ENCODE results near the gene BTG1.
"Not testable (repeated sequence)": the region's sequence is repeated elsewhere in the genome, so short reads cannot be mapped to it uniquely, and the experiment has no call there.

BTG1 gene

GRCh38 chr12:92136026-92136730 lies 9.5 kb downstream of the BTG1 start:
- H3K9me3 ChIP-seq (ENCODE audit: low read length): no peaks in the 10 kb centered on the region
- H3K4me3 ChIP-seq (ENCODE audit: low read length): no peak overlapping the region
- peaks cover 26% of the 10 kb centered on the region for H3K36me3 ChIP-seq (ENCODE audit: insufficient read depth, low read length)
- H3K27me3 ChIP-seq (ENCODE audit: insufficient read depth, low read length): no peaks in the 10 kb centered on the region
- no peak overlapping the region for H2AFZ ChIP-seq (ENCODE audit: low read depth, low read length)
- peaks cover 42% of the 10 kb centered on the region for H3K4me1 ChIP-seq (ENCODE audit: insufficient read depth, low read length)

DNA sequence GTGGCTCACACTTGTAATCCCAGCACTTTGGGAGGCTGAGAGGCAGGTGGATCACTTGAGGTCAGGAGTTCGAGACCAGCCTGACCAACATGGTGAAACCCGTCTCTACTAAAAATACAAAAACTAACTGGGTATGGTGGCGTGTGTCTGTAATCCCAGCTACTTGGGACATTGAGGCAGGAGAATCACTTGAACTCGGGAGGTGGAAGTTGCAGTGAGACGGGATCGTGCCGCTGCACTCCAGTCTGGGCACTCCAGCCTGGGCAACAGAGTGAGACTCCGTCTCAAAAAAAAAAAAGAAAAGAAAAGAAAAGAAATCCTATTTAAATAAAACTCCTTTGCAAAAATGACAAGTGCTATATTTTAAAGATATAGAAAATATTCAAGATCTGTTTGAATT lies 10.1 kb downstream of the BTG1 start:
- not testable (repeated sequence) for H3K27me3 ChIP-seq (ENCODE audit: insufficient read depth, low read length); H3K4me3 ChIP-seq (ENCODE audit: low read length); H2AFZ ChIP-seq (ENCODE audit: low read depth, low read length); H3K9me3 ChIP-seq (ENCODE audit: low read length)
- H3K36me3 ChIP-seq (ENCODE audit: insufficient read depth, low read length): peaks cover 24% of the 10 kb centered on the region
- H3K4me1 ChIP-seq (ENCODE audit: insufficient read depth, low read length): peaks cover 42% of the 10 kb centered on the region

DNA sequence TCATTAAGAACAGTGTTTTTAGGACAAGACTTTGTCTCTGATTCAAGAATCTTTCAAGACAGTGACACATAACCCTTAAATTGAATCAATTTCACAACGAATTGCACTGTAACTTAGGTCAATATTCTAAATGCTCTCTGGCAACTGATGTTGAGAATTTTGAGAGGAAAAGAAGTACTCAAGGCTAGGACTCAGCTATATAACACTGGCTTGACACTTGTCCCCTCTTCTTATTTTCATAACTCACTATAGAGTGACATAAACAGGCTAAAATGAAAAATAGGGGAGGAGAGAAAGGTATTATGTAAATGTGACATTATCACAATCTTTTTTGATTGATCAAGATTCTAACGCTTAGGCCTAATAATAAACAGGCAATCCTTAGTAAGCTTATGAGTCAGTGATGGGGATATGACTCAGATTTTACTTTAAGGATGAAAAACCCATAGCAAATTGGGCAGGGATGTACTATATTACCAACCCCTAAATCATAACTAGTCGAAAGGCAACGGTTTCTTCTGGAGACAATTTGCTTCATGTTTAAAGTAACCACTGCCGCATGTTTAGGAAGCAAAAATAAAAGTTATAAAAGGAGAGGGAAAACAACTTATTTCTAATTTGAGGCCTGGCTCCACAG lies 10.9 kb downstream of the BTG1 start:
- Histone ChIP-seq H3K4me1 (ENCODE audit: insufficient read depth, low read length) (peaks cover 37% of the 10 kb centered on the region), H2AFZ (ENCODE audit: low read depth, low read length) (no peak overlapping the region), H3K27me3 (ENCODE audit: insufficient read depth, low read length) (no peaks in the 10 kb centered on the region), H3K9me3 (ENCODE audit: low read length) (no peaks in the 10 kb centered on the region), H3K4me3 (ENCODE audit: low read length) (no peak overlapping the region), H3K36me3 (ENCODE audit: insufficient read depth, low read length) (peaks cover 19% of the 10 kb centered on the region)

- H3K4me1 ChIP-seq (ENCODE audit: insufficient read depth, low read length): peaks cover 35% of the 10 kb centered on the region
- no peak overlapping the region for H3K4me3 ChIP-seq (ENCODE audit: low read length)
- no peak overlapping the region for H2AFZ ChIP-seq (ENCODE audit: low read depth, low read length)
- peaks cover under 1% of the 10 kb centered on the region for H3K9me3 ChIP-seq (ENCODE audit: low read length)
- H3K36me3 ChIP-seq (ENCODE audit: insufficient read depth, low read length): peaks cover 18% of the 10 kb centered on the region
- H3K27me3 ChIP-seq (ENCODE audit: insufficient read depth, low read length): no peaks in the 10 kb centered on the region
Measured at GRCh38 chr12:92133795-92134637, 11.6 kb downstream of the BTG1 start.

- Histone ChIP-seq H2AFZ (ENCODE audit: low read depth, low read length) (no peak overlapping the region), H3K4me1 (ENCODE audit: insufficient read depth, low read length) (peaks cover 29% of the 10 kb centered on the region), H3K9me3 (ENCODE audit: low read length) (peaks cover 3% of the 10 kb centered on the region), H3K27me3 (ENCODE audit: insufficient read depth, low read length) (no peaks in the 10 kb centered on the region), H3K36me3 (ENCODE audit: insufficient read depth, low read length) (peaks cover 18% of the 10 kb centered on the region), H3K4me3 (ENCODE audit: low read length) (no peak overlapping the region)
Measured at GRCh38 chr12:92133171-92133570, 12.5 kb downstream of the BTG1 start.

DNA sequence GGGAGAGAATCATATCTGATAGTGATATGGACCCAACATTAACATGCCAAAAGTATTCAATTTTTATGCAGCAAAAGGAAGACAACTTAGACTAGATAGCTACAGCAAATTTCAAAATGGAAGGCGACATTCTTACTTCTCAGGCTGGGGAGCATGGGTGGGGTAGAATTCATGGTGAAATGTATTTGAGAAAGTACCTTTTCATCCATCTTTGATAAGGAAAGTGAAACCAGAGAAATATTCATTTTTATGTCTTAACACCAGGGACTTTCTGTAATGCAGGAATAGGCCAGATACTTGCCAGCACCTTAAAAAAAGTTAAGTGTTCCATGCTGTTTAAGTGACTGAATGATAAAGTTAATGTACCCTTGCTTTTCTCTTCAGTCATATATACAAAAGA lies 13.4 kb downstream of the BTG1 start:
- Histone ChIP-seq H3K4me1 (ENCODE audit: insufficient read depth, low read length) (peaks cover 20% of the 10 kb centered on the region), H3K9me3 (ENCODE audit: low read length) (peaks cover 5% of the 10 kb centered on the region), H2AFZ (ENCODE audit: low read depth, low read length) (no peak overlapping the region), H3K36me3 (ENCODE audit: insufficient read depth, low read length) (peaks cover 15% of the 10 kb centered on the region), H3K4me3 (ENCODE audit: low read length) (no peak overlapping the region), H3K27me3 (ENCODE audit: insufficient read depth, low read length) (no peaks in the 10 kb centered on the region)

DNA sequence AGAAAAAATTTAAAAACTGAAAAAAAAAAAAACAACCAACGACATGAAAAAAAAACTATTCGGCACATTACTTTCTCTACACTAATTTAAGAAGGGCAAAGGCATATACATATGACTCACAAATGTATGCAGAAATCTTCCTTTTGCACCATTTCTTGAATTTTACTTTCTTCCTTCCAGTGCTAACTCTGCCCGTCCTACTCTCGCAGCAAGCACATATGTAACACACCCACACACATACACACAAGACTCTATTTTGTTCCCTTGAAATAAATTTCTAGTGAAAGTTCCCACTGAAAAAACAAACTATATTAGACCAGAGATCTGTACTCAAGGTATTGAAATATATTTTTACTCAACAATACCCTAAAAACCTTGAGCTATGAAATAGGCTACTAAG lies 14.6 kb downstream of the BTG1 start:
- Histone ChIP-seq H3K9me3 (ENCODE audit: low read length) (peaks cover 5% of the 10 kb centered on the region), H3K4me3 (ENCODE audit: low read length) (no peak overlapping the region)

DNA sequence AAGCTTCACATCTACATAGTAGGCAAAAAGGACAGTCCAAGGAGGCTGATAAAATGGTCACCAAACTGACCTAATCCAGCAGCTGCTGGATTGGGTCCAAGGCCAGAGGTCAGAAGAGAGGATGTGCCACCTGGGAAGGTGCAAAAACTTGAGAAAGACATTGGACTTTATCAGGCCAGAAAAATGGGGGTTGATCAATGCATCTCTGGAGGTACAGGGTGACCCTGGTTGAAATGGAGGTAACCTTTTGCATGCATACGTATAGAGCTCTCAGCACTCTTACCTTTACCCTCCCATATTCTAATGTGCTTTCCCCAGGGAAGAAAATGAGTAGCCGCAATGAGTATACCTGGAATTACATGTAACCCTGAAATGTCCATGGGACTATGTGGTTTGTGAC lies 16.0 kb downstream of the BTG1 start:
- H3K36me3 ChIP-seq (ENCODE audit: insufficient read depth, low read length): peaks cover 10% of the 10 kb centered on the region
- H3K9me3 ChIP-seq (ENCODE audit: low read length): peaks cover 5% of the 10 kb centered on the region
- H3K27me3 ChIP-seq (ENCODE audit: insufficient read depth, low read length): no peaks in the 10 kb centered on the region
- no peak overlapping the region for H3K4me3 ChIP-seq (ENCODE audit: low read length)
- H2AFZ ChIP-seq (ENCODE audit: low read depth, low read length): no peak overlapping the region
- H3K4me1 ChIP-seq (ENCODE audit: insufficient read depth, low read length): peaks cover 9% of the 10 kb centered on the region

More for the DNA sequence above, 14.6 kb downstream of the BTG1 start:
- H3K36me3 ChIP-seq (ENCODE audit: insufficient read depth, low read length): peaks cover 10% of the 10 kb centered on the region
- H3K4me1 ChIP-seq (ENCODE audit: insufficient read depth, low read length): peaks cover 10% of the 10 kb centered on the region
- H3K27me3 ChIP-seq (ENCODE audit: insufficient read depth, low read length): no peaks in the 10 kb centered on the region
- H2AFZ ChIP-seq (ENCODE audit: low read depth, low read length): no peak overlapping the region

GRCh38 chr12:92128612-92129011 lies 17.0 kb downstream of the BTG1 start:
- peaks cover 10% of the 10 kb centered on the region for H3K36me3 ChIP-seq (ENCODE audit: insufficient read depth, low read length)
- no peak overlapping the region for H3K4me3 ChIP-seq (ENCODE audit: low read length)
- H3K4me1 ChIP-seq (ENCODE audit: insufficient read depth, low read length): no peaks in the 10 kb centered on the region
- peaks cover 5% of the 10 kb centered on the region for H3K9me3 ChIP-seq (ENCODE audit: low read length)
- no peaks in the 10 kb centered on the region for H3K27me3 ChIP-seq (ENCODE audit: insufficient read depth, low read length)
- no peak overlapping the region for H2AFZ ChIP-seq (ENCODE audit: low read depth, low read length)

- H3K4me3 ChIP-seq (ENCODE audit: low read length): no peak overlapping the region
- H3K27me3 ChIP-seq (ENCODE audit: insufficient read depth, low read length): no peaks in the 10 kb centered on the region
- peaks cover 5% of the 10 kb centered on the region for H3K9me3 ChIP-seq (ENCODE audit: low read length)
- no peaks in the 10 kb centered on the region for H3K4me1 ChIP-seq (ENCODE audit: insufficient read depth, low read length)
- peaks cover 3% of the 10 kb centered on the region for H3K36me3 ChIP-seq (ENCODE audit: insufficient read depth, low read length)
- no peak overlapping the region for H2AFZ ChIP-seq (ENCODE audit: low read depth, low read length)
Measured at GRCh38 chr12:92124689-92125029, 21.0 kb downstream of the BTG1 start.

- no peak overlapping the region for H2AFZ ChIP-seq (ENCODE audit: low read depth, low read length)
- H3K36me3 ChIP-seq (ENCODE audit: insufficient read depth, low read length): no peaks in the 10 kb centered on the region
- H3K27me3 ChIP-seq (ENCODE audit: insufficient read depth, low read length): no peaks in the 10 kb centered on the region
- no peak overlapping the region for H3K4me3 ChIP-seq (ENCODE audit: low read length)
- no peaks in the 10 kb centered on the region for H3K4me1 ChIP-seq (ENCODE audit: insufficient read depth, low read length)
- peaks cover 5% of the 10 kb centered on the region for H3K9me3 ChIP-seq (ENCODE audit: low read length)
Measured at GRCh38 chr12:92123780-92124688, 21.6 kb downstream of the BTG1 start.

DNA sequence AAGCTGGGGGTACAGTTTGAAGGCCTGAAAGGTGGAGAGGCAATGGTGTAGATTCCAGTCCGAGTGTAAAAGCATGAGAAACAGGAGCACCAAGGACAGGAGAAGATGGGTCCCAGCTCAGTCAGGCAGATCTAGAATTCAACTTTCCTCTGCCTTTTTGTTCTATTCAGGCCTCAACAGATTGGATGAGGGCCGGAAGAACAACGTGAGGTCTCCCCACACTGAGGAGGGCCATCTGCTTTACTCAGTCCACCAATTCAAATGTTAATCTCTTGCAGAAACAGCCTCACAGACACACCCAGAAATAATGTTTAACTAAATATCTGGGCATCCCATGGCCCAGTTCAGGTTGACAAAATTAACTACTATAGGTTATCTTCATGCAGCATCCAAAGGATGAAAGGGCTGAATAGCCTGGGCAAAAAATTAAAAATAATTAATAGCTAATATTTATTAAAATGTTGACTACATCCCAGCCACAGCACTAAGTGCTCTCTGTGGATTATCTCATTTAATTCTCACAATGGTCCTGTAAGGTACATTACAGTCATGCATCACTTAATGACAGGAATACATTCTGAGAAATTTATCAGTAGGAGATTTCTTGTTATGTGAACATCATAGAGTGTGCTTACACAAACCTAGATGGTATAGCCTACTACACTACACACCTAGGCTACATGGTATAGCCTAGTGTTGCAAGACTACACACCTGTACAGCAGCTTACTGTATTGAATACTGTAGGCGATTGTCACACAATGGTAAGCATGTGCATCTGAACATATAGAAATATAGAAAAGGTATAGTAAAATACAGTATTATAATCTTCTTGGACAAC lies 22.5 kb downstream of the BTG1 start:
- H3K9me3 ChIP-seq (ENCODE audit: low read length): peaks cover 1% of the 10 kb centered on the region
- no peak overlapping the region for H2AFZ ChIP-seq (ENCODE audit: low read depth, low read length)
- no peaks in the 10 kb centered on the region for H3K4me1 ChIP-seq (ENCODE audit: insufficient read depth, low read length)
- H3K27me3 ChIP-seq (ENCODE audit: insufficient read depth, low read length): no peaks in the 10 kb centered on the region
- H3K36me3 ChIP-seq (ENCODE audit: insufficient read depth, low read length): no peaks in the 10 kb centered on the region
- no peak overlapping the region for H3K4me3 ChIP-seq (ENCODE audit: low read length)

Data from neuron (in vitro differentiated cells).